Fibroblast of lung (primary cell): ENCODE measurements around the gene CEP250. TPM values are rescaled to one million over a fixed set of nuclear protein-coding genes. Genes with fewer than 3 reads are reported as not detected.

Experiments
- DNase-seq, 2 donors: peaks; one replicate each; pipeline versions ENCODE4 v3.0.0 to v3.0.0-alpha.2; 2010; ENCODE audit warnings: low read depth in 2 of 2
- H2AFZ ChIP-seq: 2 replicates; pipeline ENCODE4 v1.5.1; 2012; ENCODE audit warnings: low read length, control low read depth, inconsistent platforms
- H3K27ac ChIP-seq: 2 replicates; pipeline ENCODE4 v1.5.1; 2011; ENCODE audit warnings: low read length, control low read depth; ENCODE audit not compliant: insufficient read depth
- H3K27me3 ChIP-seq: 2 replicates; pipeline ENCODE4 v1.5.1; 2011; ENCODE audit warnings: mild to moderate bottlenecking, low read length; ENCODE audit not compliant: control insufficient read depth, insufficient read depth
- H3K36me3 ChIP-seq: 2 replicates; pipeline ENCODE4 v1.5.1; 2011; ENCODE audit warnings: low read length; ENCODE audit not compliant: control insufficient read depth, insufficient read depth
- H3K4me1 ChIP-seq: 2 replicates; pipeline ENCODE4 v1.5.1; 2011; ENCODE audit warnings: low read length; ENCODE audit not compliant: control insufficient read depth, insufficient read depth; ENCODE audit errors: extremely low read depth
- H3K4me2 ChIP-seq: 2 replicates; pipeline ENCODE4 v1.5.1; 2011; ENCODE audit warnings: low read length, control low read depth; ENCODE audit not compliant: insufficient read depth; ENCODE audit errors: extremely low read depth
- H3K4me3 ChIP-seq, 4 experiments: fragments of 200-600 bp in 1 of 4; sonication (generic) in 1 of 4; replicated peaks in 1 of 4; 2 replicates each; pipeline ENCODE4 v1.5.1; 2011 to 2016; ENCODE audit warnings: low read length in 4 of 4, low read depth in 3 of 4, mild to moderate bottlenecking in 3 of 4, control low read depth in 2 of 4, inconsistent platforms in 1 of 4, mixed read lengths in 1 of 4; ENCODE audit not compliant: insufficient read depth in 1 of 4; ENCODE audit errors: control extremely low read depth in 1 of 4
- H3K79me2 ChIP-seq: 2 replicates; pipeline ENCODE4 v1.5.1; 2012; ENCODE audit warnings: mild to moderate bottlenecking, low read length, inconsistent platforms; ENCODE audit not compliant: control insufficient read depth, insufficient read depth
- H3K9ac ChIP-seq: 2 replicates; pipeline ENCODE4 v1.5.1; 2011; ENCODE audit warnings: mild to moderate bottlenecking, low read length, control low read depth; ENCODE audit not compliant: insufficient read depth
- H3K9me3 ChIP-seq: 2 replicates; pipeline ENCODE4 v1.5.1; 2012; ENCODE audit warnings: low read depth, low read length; ENCODE audit not compliant: control insufficient read depth, insufficient read depth
- H4K20me1 ChIP-seq: 2 replicates; pipeline ENCODE4 v1.5.1; 2011; ENCODE audit warnings: low read length; ENCODE audit not compliant: control insufficient read depth, insufficient read depth; ENCODE audit errors: extremely low read depth
- EZH2 ChIP-seq: IDR thresholded peaks from 2 replicates; pipeline ENCODE4 v1.5.1; 2012; ENCODE audit warnings: low read length, control low read depth, mild to moderate bottlenecking; ENCODE audit errors: missing control alignments
- polyA plus RNA-seq, 2 donors: library from polyadenylated mRNA; depleted of rRNA in 1 of 2; stranded (reverse) in 1 of 2; unstranded in 1 of 2; fragments of >200 nt; gene quantifications; 2 replicates each; pipeline ENCODE4 v1.2.1, GENCODE V29; 2011 to 2012; ENCODE audit warnings: missing spikeins in 1 of 2
- total RNA-seq: library from RNA; depleted of rRNA; stranded (reverse); fragments of >200 nt; gene quantifications from 2 replicates; pipeline ENCODE4 v1.2.1, GENCODE V29; 2014
- TF ChIP-seq, protein P1 (sequence below), 2 donors: IDR thresholded peaks in 1 of 2; conservative IDR thresholded peaks in 1 of 2; 1 replicate in 1 of 2; 2 replicates in 1 of 2; pipeline ENCODE4 v1.5.1; 2011 to 2012; ENCODE audit warnings: low read length in 2 of 2, control low read depth in 1 of 2, inconsistent platforms in 1 of 2, low read depth in 1 of 2, mild to moderate bottlenecking in 1 of 2

CEP250 gene
- total and polyA plus RNA-seq, 2 donors (not counting 1 experiment from before 2014, with no cell fraction given), result 11.3 to 45.9 TPM

DNA sequence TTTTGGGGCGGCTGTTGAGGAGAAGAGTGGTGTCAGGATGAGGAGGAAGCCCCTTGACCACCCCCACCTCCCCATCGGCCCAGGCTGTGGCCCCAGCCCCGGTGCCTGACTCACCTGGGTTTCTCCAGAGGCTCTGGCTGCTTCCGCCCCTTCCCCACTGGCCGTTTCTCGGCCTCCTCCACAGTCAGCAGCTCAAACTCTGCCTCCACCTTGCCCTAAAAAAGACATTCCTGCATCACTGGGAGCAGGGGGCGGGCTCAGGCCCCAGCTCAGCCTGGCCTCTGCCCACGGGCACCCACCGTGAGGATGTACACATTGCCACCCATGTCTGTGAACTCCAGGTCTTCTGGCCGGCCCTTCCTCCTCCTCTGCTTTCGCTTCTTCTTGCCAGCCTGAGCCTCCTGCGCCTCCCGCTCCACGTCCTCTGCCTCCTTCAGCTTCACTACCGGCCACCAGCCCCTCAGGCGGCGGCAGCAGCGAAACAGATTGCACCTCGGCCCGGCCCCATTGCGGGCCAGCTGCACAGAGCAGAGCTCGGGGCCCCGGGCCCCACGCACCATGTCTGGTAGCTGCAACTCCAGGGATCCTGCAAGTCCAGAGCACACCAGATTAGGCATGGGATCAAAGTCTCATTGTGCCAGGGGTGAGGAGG lies 103.8 kb downstream of the CEP250 start:
- no peaks in the 10 kb centered on the region for H3K27me3 ChIP-seq
- no peak overlapping the region for H2AFZ ChIP-seq
- no peak for TF ChIP-seq EZH2
- TF ChIP-seq, protein P1, sequence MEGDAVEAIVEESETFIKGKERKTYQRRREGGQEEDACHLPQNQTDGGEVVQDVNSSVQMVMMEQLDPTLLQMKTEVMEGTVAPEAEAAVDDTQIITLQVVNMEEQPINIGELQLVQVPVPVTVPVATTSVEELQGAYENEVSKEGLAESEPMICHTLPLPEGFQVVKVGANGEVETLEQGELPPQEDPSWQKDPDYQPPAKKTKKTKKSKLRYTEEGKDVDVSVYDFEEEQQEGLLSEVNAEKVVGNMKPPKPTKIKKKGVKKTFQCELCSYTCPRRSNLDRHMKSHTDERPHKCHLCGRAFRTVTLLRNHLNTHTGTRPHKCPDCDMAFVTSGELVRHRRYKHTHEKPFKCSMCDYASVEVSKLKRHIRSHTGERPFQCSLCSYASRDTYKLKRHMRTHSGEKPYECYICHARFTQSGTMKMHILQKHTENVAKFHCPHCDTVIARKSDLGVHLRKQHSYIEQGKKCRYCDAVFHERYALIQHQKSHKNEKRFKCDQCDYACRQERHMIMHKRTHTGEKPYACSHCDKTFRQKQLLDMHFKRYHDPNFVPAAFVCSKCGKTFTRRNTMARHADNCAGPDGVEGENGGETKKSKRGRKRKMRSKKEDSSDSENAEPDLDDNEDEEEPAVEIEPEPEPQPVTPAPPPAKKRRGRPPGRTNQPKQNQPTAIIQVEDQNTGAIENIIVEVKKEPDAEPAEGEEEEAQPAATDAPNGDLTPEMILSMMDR (conservative IDR thresholded peaks at IDR 0.05 in 1 of 2, IDR thresholded peaks at IDR 0.05 in 1 of 2; ENCODE audit: low read depth in 1 of 2, low read length in 2 of 2), result no peak
- H3K4me1 ChIP-seq, result peaks cover 4% of the 10 kb centered on the region
- no peaks in the 10 kb centered on the region for H3K9me3 ChIP-seq
- peaks cover 15% of the 10 kb centered on the region for H3K36me3 ChIP-seq
- H3K4me2 ChIP-seq, result no peak overlapping the region
- no peak overlapping the region for H3K9ac ChIP-seq
- DNase-seq, result no peak
- H3K27ac ChIP-seq, result no peak overlapping the region
- no peaks in the 10 kb centered on the region for H4K20me1 ChIP-seq
- H3K79me2 ChIP-seq, result no peaks in the 10 kb centered on the region
- H3K4me3 ChIP-seq, result no peak overlapping the region

DNA sequence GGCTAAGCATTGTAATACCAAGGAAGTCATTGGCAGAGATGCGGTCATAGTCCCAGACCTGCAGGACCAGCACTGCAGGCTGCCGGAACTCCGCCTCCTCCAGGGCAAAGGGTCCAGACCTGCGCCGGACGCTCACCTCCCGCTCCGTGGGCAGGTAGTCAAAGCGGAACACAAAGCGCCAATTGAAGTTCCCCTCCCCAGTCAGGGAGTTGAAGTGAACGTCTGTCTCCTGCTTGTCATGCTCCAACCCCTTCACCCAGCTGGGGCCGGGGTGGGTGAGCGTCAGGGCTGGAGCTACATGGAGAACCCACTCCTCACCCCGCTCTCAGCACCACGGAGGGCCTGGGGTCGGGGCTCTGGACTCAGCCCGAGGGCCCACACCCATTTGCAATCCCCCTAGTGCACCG lies 104.7 kb downstream of the CEP250 start:
- no peak for TF ChIP-seq EZH2
- TF ChIP-seq, protein P1 (conservative IDR thresholded peaks at IDR 0.05 in 1 of 2, IDR thresholded peaks at IDR 0.05 in 1 of 2; ENCODE audit: low read depth in 1 of 2, low read length in 2 of 2), result no peak
- Histone ChIP-seq H3K9ac (no peak overlapping the region), H3K36me3 (peaks cover 12% of the 10 kb centered on the region), H3K4me1 (peaks cover 4% of the 10 kb centered on the region), H3K4me2 (no peak overlapping the region), H3K9me3 (no peaks in the 10 kb centered on the region), H3K27me3 (no peaks in the 10 kb centered on the region), H4K20me1 (no peaks in the 10 kb centered on the region), H3K79me2 (no peaks in the 10 kb centered on the region), H2AFZ (no peak overlapping the region), H3K4me3 (no peak overlapping the region), H3K27ac (no peak overlapping the region)
- DNase-seq, result no peak

DNA sequence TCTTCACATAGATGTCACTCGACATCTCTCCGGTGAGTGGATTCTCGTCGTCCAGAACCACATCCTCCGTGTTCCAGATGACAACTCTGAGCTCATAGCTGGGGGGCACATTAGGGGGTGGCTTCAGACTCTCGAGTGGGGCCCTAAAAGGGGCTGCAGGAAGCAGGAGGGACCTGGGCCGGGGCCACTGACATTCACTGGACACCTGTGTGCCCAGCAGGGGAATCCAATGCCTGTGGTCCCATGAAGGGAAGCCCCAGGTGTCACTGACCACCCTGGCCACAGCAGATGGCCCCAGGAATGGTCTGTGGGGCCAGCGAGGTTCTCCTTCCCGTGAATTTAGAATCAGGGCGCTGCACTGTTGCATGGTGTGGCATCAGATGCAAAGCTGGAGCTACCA lies 105.1 kb downstream of the CEP250 start:
- Histone ChIP-seq H3K4me1 (peaks cover 4% of the 10 kb centered on the region), H3K9me3 (no peaks in the 10 kb centered on the region), H3K4me2 (no peak overlapping the region), H3K79me2 (no peaks in the 10 kb centered on the region), H3K9ac (no peak overlapping the region), H3K27me3 (no peaks in the 10 kb centered on the region), H3K27ac (no peak overlapping the region), H2AFZ (no peak overlapping the region), H3K4me3 (no peak overlapping the region), H4K20me1 (no peaks in the 10 kb centered on the region), H3K36me3 (peaks cover 11% of the 10 kb centered on the region)
- no peak for DNase-seq
- no peak for TF ChIP-seq EZH2
- TF ChIP-seq, protein P1 (conservative IDR thresholded peaks at IDR 0.05 in 1 of 2, IDR thresholded peaks at IDR 0.05 in 1 of 2; ENCODE audit: low read depth in 1 of 2, low read length in 2 of 2), result no peak
